Muscle of back (tissue), 11 donors: Measurements from ENCODE around the gene VPS13D. TPM values are rescaled to one million over a fixed set of nuclear protein-coding genes. Genes with fewer than 3 reads are reported as not detected.

Source experiments
- DNase-seq, 3 donors: peaks; one replicate each; pipeline versions ENCODE4 v3.0.0 to v3.0.0-alpha.2; 2013
- polyA plus RNA-seq, 10 donors: library from polyadenylated mRNA; unstranded; fragments of 120-200 nt; gene quantifications; one replicate each; pipeline ENCODE4 v1.2.1, GENCODE V29; 2013; ENCODE audit not compliant: insufficient read length in 10 of 10

VPS13D gene
- polyA plus RNA-seq, 10 donors, result 13.1 to 21.3 (median 17.2) TPM

DNA sequence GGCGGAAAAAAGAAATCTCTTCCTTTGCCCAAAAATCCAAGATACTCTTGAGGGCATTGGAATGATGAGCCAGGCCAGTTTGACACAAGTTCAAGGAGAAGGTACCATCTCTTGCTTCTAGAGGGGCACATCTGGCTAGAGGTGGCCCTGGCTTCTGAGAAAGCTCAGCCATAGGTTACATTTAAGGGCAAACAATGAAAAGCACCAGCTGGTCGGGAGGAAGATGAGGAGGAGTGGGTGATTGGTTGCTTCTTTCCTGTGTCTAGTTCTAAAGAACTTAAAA is 256.2 kb downstream of the VPS13D start:
- no peak for DNase-seq

- DNase-seq, result no peak
Observed at GRCh38 chr1:12486401-12487005, 256.7 kb downstream of the VPS13D start.

GRCh38 chr1:12487520-12487919 is 257.7 kb downstream of the VPS13D start:
- no peak for DNase-seq

DNA sequence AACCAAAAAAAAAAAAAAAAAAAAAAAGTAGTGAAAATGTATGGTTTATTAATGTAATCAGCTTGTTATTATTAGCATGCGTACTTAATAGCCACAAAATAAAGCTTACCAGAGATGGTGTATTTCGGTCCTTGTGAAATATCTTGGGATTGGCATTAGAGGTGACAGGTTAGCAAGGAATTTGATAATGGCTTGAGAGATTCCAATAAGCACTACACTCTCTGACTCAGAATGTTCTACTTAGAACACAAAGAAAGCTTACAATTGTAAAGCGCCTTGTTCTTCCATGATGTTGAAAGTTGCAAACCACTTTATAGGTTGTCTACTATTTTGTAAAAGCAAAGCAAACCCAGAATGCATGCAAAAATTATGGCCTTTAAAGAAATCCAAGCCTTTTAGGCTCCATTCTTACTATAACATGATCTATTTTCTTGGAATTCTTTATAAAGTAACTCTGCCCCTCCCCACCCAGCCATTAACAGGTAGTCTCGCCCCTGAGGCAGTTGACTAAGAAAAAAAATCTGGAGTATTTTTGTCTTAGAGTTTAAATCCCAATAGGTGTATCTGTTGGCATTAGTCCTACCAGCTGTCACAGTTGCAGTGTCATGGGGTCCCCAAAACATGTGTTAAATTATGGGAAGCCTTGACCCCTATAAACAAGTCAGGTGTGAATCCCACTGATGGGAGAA is 259.0 kb downstream of the VPS13D start:
- no peak for DNase-seq

DNA sequence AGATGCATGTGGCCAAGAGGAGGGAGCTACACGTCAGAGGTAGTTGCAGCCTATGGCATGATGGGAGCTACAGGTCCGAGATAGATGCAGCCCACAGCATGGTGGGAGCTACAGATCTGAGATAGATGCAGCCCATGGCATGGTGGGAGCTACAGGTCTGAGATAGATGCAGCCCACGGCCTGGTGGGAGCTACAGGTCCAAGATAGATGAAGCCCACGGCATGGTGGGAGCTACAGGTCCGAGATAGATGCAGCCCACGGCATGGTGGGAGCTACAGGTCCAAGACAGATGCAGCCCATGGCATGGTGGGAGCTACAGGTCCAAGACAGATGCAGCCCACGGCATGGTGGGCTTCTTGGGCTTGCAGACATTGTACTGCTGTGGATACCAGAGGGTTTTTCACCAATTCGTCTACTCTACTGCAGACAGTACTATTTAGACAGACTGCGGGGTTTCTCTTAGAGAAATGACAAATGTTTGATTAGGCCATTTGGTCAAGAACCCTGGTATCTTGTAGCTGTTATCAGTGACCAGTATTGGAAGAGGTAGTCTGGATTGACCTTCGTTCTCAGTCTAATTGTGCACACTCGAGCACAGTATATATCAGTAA is 260.8 kb downstream of the VPS13D start:
- no peak for DNase-seq

DNA sequence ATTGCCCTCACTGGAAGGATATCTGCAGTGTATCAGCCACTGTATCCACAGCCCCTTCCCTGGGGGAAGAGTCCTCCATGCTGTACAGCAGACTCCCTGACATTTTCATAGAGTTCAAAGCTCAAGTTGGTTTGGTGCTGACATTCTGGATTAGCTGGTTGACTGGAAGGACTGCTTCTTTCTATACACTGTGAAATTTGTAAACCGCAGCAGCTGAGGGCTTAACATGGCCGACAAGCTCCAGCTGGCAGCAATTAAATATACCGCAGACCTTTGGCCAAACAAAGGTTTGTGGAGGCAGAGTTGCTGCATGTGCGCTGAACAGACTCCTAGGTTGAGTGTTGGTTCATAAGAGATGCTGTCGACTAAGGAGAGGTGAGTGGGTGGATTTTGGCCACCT is 261.8 kb downstream of the VPS13D start:
- DNase-seq, result peak in 1 of 3 donors; percentile 37

DNA sequence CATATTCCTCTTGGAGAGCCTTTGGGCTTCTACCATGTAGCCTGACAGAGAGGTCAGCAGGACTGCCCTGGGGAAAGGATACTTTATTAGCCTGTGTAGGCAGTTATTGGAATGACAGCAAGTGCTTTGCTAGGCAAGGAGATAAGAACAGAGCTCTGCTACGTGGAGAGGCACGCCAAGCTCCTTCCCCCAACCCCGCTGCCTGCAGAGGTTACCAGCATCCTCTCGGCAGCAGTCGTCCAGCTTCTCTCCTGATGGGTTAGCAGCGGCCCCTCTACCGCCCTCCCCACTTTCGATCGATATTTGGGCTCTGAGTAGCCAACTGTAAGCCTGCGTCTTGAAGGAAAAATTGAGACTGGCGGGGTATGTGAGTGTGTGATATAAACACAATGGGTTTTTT is 265.9 kb downstream of the VPS13D start:
- no peak for DNase-seq

GRCh38 chr1:12496154-12496961 is 266.5 kb downstream of the VPS13D start:
- no peak for DNase-seq

DNA sequence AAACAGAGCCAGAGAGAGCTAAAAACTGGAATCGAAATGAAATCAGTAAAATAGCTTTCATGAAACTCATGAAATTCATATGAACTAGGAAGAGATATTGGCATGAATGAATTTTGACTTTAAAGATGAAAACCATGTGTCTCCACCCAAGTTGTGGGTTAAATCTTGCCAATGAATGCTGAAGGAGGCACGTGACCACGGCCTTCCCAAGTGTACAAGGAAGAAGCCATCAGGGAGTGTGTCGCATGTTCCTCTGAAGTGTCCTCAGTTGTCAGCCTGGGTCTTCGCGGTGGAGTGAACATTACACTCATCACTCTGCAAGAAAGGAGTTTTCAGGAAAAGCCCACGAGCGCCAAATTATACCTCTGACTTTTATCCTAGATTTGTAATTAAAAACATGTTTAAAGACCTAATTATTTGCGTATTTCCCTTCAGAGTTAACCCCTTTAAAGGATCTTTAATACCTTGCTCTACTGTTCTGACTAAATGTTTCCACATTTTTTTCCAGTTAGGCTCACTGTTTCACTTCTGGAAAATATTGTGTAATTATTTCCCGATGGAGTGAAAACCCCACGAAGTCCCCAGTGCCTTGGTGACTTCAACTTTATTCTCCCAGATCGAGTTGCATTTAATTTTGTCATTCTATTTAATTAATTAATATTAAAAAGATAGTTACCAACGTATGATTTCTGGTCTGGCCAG is 269.9 kb downstream of the VPS13D start:
- DNase-seq, result peak in 1 of 3 donors; percentile 53

DNA sequence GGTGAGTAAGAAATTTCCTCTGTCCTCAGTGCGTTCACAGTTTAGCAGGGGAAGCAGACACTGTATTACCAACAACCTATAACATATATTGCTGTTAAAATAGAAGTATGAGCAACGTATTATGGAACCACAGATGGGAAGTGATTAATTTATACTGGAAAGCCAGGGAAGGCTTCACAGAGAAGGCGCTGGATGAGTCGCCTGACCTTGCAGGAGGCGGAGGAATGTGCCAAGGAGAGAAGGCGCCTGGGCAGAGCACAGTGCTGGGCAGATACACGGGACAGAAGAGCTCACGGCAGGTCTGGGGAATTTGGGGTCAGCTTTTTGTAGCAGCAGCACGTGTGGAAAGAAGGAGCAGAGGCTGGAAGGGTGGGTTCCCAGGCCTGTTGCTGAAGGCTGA is 271.8 kb downstream of the VPS13D start:
- no peak for DNase-seq

GRCh38 chr1:12502336-12503109 is 272.7 kb downstream of the VPS13D start:
- DNase-seq, result no peak

DNA sequence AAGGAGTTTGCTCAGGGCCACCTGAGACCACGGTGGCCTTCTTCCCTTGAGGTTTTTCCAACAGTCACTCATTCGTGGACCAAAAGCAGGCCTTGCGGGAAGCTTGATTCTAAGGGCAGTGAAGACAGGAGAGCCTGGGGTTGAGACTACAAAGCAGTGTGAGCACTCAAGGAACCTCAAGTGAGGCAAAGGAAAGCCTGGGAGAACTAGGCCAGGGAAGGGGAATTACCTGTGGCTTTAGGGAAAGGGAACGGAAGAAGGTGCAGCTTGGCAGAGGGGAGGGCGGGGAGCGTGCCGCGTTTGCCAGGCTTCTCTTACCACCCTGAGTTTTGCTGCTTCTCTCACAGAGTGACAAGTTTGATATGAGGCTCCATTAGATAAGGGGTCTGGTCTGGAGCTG is 273.9 kb downstream of the VPS13D start:
- DNase-seq, result no peak

DNA sequence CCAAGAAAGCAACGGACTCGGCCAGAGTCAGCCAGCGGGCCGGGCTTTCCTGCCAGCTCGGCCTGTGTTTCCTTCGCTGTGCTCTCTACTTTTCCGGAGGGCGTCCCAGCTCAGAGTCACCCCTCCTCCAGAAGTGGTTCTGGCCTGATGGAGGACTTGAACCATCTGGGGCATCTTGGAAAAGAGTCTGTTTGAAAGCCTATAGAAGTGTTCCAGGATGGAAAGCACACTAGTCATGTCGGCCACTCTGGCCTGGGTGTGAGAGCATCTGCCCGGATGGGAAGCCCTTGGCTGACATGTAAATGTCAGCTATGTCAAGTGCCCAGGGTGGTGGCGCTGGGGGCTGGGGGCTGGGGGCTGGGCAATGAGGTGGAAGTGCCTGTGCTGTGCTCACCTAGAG is 274.8 kb downstream of the VPS13D start:
- no peak for DNase-seq

- DNase-seq, result no peak
Observed at GRCh38 chr1:12505231-12505630, 275.4 kb downstream of the VPS13D start.

DNA sequence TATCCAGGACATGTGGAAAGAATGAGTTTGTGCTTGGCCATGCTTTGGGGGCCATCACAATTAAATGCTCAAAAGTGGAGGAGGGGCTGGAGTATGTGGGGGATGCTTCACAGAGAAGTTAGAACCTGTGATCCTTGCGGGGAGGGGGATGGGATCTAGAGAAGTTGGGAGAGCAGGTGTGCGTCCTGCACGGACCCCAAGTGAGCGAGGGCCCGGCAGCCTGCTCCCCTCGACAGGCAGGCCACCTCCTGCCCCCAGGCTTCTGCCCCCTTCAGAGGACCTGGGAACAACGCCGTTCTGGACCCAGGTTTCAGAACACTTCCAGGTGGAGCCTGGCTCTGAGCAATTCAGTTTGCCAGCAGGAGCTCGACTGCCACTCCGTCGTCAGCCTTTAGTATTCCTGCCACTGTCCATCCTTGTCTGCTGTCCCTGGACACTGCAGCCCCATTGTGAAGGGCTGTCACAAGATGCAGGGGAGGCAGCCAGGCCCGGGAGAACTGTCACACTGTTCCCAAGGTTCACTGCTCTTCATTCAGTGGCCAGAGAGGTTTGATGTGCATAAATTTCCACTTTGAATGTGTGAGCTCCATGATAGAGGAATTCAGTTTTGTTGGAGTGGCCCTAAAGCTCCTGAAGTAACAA is 275.9 kb downstream of the VPS13D start:
- DNase-seq, result no peak

DNA sequence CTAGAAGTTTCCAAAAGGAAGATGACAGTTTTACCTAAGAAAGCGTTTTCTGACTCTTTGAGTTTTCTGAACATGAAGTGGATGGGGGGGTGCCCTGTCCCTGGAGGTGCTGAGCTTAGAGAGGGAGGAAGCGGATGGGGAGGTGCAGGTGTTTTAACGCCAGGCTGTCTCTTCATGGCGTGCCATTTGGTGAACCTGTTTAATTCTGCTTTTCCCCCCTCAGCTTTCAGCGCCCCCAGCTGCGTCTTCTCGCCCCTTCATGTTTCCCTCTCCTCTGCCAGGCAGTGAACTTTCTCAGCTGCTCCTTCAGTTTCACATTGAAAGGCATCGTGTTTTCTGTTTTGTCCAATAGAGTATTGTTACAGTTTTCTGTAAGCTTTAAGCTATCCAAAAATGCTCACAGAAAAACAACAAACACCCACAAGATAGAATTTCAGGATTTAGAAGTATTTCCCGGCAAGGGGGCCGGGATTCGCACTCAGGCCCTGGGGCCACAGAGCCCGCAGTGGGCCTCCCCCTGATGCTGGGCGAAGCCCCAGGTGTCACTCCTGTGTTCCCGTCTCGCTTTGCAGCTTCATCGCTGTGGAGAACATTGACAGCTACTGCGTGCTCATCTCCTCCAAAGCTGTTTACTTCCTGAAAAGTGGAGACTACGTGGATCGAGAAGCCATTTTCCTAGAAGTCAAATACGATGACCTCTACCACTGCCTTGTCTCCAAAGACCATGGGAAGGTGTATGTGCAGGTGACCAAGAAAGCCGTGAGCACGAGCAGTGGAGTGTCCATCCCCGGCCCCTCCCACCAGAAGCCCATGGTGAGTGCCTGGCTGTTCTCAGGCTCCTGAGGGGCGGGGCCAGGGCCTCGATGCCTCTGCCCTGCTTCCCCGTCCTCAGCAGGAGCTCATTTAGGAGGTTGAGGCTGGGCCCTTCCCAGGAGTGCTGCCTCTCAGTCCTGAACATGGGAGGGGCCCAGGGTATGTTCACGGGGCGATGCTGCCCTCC is 276.8 kb downstream of the VPS13D start:
- no peak for DNase-seq

DNA sequence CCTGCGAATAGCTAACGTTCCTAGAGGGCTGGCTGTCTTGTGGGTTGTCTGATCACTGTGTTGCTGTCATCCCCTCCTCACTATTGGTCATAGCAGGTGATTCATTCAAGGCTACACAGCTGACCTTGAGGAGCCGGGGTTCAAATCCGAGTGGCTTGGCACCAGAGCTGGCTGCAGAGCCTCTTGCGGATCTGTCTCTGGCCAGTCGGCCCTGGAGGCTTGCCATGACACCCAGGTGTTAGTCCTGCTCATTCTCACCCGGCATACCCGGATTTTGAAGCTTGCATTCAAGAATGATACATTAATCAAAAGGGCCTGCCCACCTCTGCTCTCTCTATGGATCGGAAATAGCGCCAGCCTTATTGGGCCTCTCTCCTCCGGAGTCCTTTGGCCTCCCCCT is 277.8 kb downstream of the VPS13D start:
- DNase-seq, result no peak

DNA sequence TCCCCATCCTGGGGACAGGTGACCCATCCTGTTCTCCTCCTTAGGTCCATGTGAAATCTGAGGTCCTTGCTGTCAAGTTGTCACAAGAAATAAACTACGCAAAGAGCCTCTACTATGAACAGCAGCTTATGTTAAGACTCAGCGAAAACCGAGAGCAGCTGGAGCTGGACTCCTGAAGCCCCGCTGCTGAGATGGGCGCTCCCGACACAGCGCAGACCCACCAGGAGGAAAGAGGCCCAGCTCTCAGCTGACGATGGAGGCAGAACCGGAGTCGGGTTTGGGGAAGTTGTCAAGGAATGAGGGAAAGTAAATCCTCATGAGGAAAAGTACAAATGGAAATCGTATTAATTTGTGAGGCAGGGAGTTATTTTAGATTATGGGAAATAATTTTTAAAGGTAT is 279.0 kb downstream of the VPS13D start:
- no peak for DNase-seq

GRCh38 chr1:12511128-12511484 is 281.3 kb downstream of the VPS13D start:
- DNase-seq, result no peak
